AG10803 (cell line): ENCODE results near the gene DENND1A.

Experiments
- DNase-seq: peaks from one replicate; pipeline ENCODE4 v3.0.0; 2010; ENCODE audit warnings: low read depth
- H3K4me3 ChIP-seq: 2 replicates; pipeline ENCODE4 v1.5.1; 2011; ENCODE audit warnings: mild to moderate bottlenecking, low read length, control low read depth
- TF ChIP-seq, protein P1 (sequence below): conservative IDR thresholded peaks from 2 replicates; pipeline ENCODE4 v1.5.1; 2011; ENCODE audit warnings: mild to moderate bottlenecking, low read length, control low read depth, inconsistent platforms

The DENND1A gene

DNA sequence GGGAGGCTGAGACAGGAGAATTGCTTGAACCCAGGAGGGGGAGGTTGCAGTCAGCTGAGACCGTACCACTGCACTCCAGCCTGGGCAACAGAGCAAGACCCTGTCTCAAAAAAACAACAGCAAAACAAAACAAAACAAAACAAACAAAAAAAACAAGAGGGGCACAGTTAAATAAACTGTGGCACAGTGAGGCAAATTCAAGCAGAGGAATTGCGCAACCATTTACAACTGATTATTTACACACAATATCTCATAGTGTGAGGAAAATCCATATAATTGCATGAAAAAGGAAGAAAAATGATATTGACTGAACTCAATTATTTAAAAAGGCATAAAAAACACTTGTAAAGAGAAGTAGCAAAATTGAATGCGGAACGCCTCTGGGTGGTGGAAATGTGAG, 412.4 kb downstream of the DENND1A start:
- H3K4me3 ChIP-seq, result no peak overlapping the region
- TF ChIP-seq, protein P1, sequence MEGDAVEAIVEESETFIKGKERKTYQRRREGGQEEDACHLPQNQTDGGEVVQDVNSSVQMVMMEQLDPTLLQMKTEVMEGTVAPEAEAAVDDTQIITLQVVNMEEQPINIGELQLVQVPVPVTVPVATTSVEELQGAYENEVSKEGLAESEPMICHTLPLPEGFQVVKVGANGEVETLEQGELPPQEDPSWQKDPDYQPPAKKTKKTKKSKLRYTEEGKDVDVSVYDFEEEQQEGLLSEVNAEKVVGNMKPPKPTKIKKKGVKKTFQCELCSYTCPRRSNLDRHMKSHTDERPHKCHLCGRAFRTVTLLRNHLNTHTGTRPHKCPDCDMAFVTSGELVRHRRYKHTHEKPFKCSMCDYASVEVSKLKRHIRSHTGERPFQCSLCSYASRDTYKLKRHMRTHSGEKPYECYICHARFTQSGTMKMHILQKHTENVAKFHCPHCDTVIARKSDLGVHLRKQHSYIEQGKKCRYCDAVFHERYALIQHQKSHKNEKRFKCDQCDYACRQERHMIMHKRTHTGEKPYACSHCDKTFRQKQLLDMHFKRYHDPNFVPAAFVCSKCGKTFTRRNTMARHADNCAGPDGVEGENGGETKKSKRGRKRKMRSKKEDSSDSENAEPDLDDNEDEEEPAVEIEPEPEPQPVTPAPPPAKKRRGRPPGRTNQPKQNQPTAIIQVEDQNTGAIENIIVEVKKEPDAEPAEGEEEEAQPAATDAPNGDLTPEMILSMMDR, result no peak
- DNase-seq, result no peak

GRCh38 chr9:123514766-123515165, 415.2 kb downstream of the DENND1A start:
- no peak for DNase-seq
- no peak overlapping the region for H3K4me3 ChIP-seq
- TF ChIP-seq, protein P1, result no peak

- TF ChIP-seq, protein P1, result no peak
- DNase-seq, result no peak
- no peak overlapping the region for H3K4me3 ChIP-seq
Measured at GRCh38 chr9:123513554-123513953, 416.4 kb downstream of the DENND1A start.

DNA sequence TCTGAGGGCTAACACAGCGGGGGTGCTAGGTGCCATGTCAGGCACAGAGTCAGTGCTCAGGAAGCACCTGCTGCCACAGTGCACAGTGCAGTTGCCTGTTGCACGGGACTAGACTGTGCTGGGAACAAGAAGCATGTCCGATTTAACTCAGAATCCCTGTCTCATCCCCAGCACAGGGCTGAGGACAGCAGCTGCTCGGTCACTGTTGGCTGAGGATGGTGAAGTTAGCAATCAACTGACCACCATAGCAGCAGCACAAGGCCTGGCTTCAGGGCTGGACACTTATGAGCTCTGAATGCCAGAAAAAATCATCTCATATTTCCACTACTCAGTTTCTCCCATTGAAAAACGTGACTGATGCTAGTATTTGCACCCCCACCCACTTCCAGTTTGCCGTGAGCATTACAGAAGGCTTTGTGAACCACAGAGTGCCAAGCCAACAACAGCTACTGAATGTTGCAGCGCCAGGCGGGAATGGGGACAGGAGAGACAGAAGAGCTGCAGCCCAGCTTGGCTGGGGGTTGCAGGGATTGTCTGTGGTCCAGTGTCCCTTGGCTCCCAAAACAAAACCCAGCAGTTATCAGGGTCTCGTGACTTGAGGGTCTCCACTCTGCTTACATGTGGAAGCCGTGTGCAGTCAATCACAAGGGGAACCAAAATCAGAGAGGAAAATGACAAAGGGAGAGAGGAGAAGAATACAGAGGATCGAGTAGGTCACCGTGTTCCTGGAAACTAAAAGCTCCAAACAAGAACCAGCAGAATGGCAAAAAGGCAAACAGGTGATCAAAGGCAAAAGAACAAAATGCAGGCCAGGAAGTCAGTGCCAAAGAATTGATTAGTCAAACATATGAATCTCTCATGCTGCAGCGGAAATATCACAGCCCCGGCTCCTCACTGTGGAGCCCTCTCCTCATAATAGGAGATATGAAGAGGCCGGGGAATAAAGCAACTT, 418.3 kb downstream of the DENND1A start:
- no peak for DNase-seq
- no peak overlapping the region for H3K4me3 ChIP-seq
- TF ChIP-seq, protein P1, result no peak

DNA sequence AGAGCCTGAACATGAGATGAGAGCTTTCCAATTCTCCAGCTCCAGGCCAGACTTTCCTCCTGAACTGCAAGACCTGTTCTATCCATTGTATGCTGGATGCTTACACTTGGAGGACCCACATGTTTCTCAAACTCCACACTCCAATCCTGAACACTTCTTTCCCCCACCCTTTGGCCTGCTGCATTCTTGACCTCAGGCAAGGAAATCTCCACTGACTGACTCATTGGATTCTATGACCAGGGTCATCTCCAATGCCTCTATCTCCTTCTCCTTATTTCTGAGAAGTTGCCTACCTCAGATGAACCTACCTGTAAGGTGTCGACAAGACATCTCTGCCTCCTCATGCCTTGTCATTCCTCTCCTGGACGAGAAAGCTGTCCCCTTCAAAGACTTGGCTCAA, 420.3 kb downstream of the DENND1A start:
- no peak overlapping the region for H3K4me3 ChIP-seq
- TF ChIP-seq, protein P1, result no peak
- no peak for DNase-seq

- peak; percentile 37 for DNase-seq
- H3K4me3 ChIP-seq, result peak overlapping the region; percentile 49
- TF ChIP-seq, protein P1, result no peak
Measured at GRCh38 chr9:123508048-123508447, 421.9 kb downstream of the DENND1A start.

GRCh38 chr9:123505496-123505895, 424.4 kb downstream of the DENND1A start:
- DNase-seq, result no peak
- TF ChIP-seq, protein P1, result no peak

More at GRCh38 chr9:123505496-123505895, 424.4 kb downstream of the DENND1A start:
- H3K4me3 ChIP-seq, result no peak overlapping the region
